ENCODE data around the gene COL27A1. TPM values are rescaled to one million over a fixed set of nuclear protein-coding genes. Genes with fewer than 3 reads are reported as not detected.

The COL27A1 gene
- total RNA-seq, 4 donors from 2014 or later = 1.0 to 5.7 (median 3.3) TPM

- TF ChIP-seq EP300 (IDR thresholded peaks at IDR 0.05) (no peak), CTCF (IDR thresholded peaks at IDR 0.05) (no peak), POLR2A (IDR thresholded peaks at IDR 0.05) (no peak), POLR2AphosphoS5 (IDR thresholded peaks at IDR 0.05) (no peak)
- Histone ChIP-seq H3K4me1 (peaks cover 0 to 22% (median 11%) of the 10 kb centered on the region in 3 donors), H3K27me3 (no peaks in the 10 kb centered on the region), H3K4me3 (no peak overlapping the region), H3K9me3 (no peaks in the 10 kb centered on the region), H3K27ac (no peak overlapping the region), H3K36me3 (no peaks in the 10 kb centered on the region)
- no peak for ATAC-seq
- WGBS, 2 donors (ENCODE audit: low coverage in 1 of 2) = 93% methylated on average over 2 of the region's 6 CpGs; no CpG with 5 or more reads in 1 of the 2 donors
Observed at GRCh38 chr9:114252394-114252793, 97.1 kb downstream of the COL27A1 start.

GRCh38 chr9:114256827-114257328, 101.5 kb downstream of the COL27A1 start:
- Histone ChIP-seq H3K9me3 (no peaks in the 10 kb centered on the region), H3K27ac (no peak overlapping the region), H3K27me3 (no peaks in the 10 kb centered on the region), H3K36me3 (no peaks in the 10 kb centered on the region), H3K4me1 (no peaks in the 10 kb centered on the region), H3K4me3 (no peak overlapping the region)
- no peak for ATAC-seq
- WGBS, 2 donors (ENCODE audit: low coverage in 1 of 2) = 87 to 96% methylated on average over 3 of the region's 10 CpGs
- TF ChIP-seq POLR2AphosphoS5 (IDR thresholded peaks at IDR 0.05) = no peak
- no peak for TF ChIP-seq CTCF (IDR thresholded peaks at IDR 0.05)
- no peak for TF ChIP-seq POLR2A (IDR thresholded peaks at IDR 0.05)
- TF ChIP-seq EP300 (IDR thresholded peaks at IDR 0.05) = no peak

GRCh38 chr9:114258218-114258617, 102.9 kb downstream of the COL27A1 start:
- 40 to 100% methylated on average over 1 of the region's 10 CpGs for WGBS, 2 donors (ENCODE audit: low coverage in 1 of 2)
- TF ChIP-seq CTCF (IDR thresholded peaks at IDR 0.05) (no peak), POLR2AphosphoS5 (IDR thresholded peaks at IDR 0.05) (no peak), POLR2A (IDR thresholded peaks at IDR 0.05) (no peak), EP300 (IDR thresholded peaks at IDR 0.05) (no peak)

GRCh38 chr9:114258866-114259797, 103.8 kb downstream of the COL27A1 start:
- no peaks in the 10 kb centered on the region for H3K4me1 ChIP-seq
- TF ChIP-seq EP300 (IDR thresholded peaks at IDR 0.05) = no peak
- no peak for TF ChIP-seq POLR2A (IDR thresholded peaks at IDR 0.05)
- TF ChIP-seq POLR2AphosphoS5 (IDR thresholded peaks at IDR 0.05) = no peak
- TF ChIP-seq CTCF (IDR thresholded peaks at IDR 0.05) = no peak
- H3K9me3 ChIP-seq = no peaks in the 10 kb centered on the region
- H3K4me3 ChIP-seq = no peak overlapping the region
- WGBS, 2 donors (ENCODE audit: low coverage in 1 of 2) = 70 to 85% methylated on average over 2 to 5 of the region's 6 CpGs
- no peaks in the 10 kb centered on the region for H3K36me3 ChIP-seq
- no peak overlapping the region for H3K27ac ChIP-seq
- ATAC-seq = no peak
- H3K27me3 ChIP-seq = peaks cover 5% of the 10 kb centered on the region

More at GRCh38 chr9:114258218-114258617, 102.9 kb downstream of the COL27A1 start:
- H3K36me3 ChIP-seq = no peaks in the 10 kb centered on the region
- ATAC-seq = no peak
- no peaks in the 10 kb centered on the region for H3K4me1 ChIP-seq
- no peaks in the 10 kb centered on the region for H3K27me3 ChIP-seq
- no peak overlapping the region for H3K27ac ChIP-seq
- H3K9me3 ChIP-seq = no peaks in the 10 kb centered on the region
- H3K4me3 ChIP-seq = no peak overlapping the region
